Mesendoderm (in vitro differentiated cells): ENCODE results near the gene ELOVL5.

ENCODE experiments used
- DNase-seq: peaks from one replicate; pipeline ENCODE4 v3.0.0; 2013
- H2AK5ac ChIP-seq: 2 replicates; pipeline ENCODE4 v1.6.1; 2013; ENCODE audit warnings: low read length, inconsistent platforms
- H2BK120ac ChIP-seq: 2 replicates; pipeline ENCODE4 v1.6.1; 2013; ENCODE audit warnings: low read depth, mild to moderate bottlenecking, low read length, moderate library complexity, mixed read lengths
- H2BK15ac ChIP-seq: replicated peaks from 2 replicates; pipeline ENCODE4 v1.6.1; 2013; ENCODE audit warnings: low read depth, mild to moderate bottlenecking, moderate library complexity
- H2BK5ac ChIP-seq: 2 replicates; pipeline ENCODE4 v1.6.1; 2013; ENCODE audit warnings: low read length, inconsistent platforms
- H3K18ac ChIP-seq: 2 replicates; pipeline ENCODE4 v1.6.1; 2013; ENCODE audit warnings: mild to moderate bottlenecking, low read length, mixed read lengths
- H3K23ac ChIP-seq: one replicate; pipeline ENCODE4 v1.6.1; 2013; ENCODE audit warnings: low read length
- H3K27ac ChIP-seq: 2 replicates; pipeline ENCODE4 v1.5.1; 2013; ENCODE audit warnings: low read depth, mild to moderate bottlenecking, inconsistent platforms, low read length, moderate library complexity
- H3K27me3 ChIP-seq: 2 replicates; pipeline ENCODE4 v1.6.1; 2013; ENCODE audit warnings: low read length, control low read depth, mild to moderate bottlenecking, inconsistent platforms; ENCODE audit not compliant: insufficient read depth, poor library complexity
- H3K36me3 ChIP-seq: 2 replicates; pipeline ENCODE4 v1.6.1; 2013; ENCODE audit warnings: low read length, inconsistent platforms; ENCODE audit not compliant: control insufficient read depth, insufficient read depth
- H3K4ac ChIP-seq: one replicate; pipeline ENCODE4 v1.6.1; 2013; ENCODE audit warnings: low read depth, mild to moderate bottlenecking, low read length, moderate library complexity
- H3K4me1 ChIP-seq: 2 replicates; pipeline ENCODE4 v1.6.1; 2013; ENCODE audit warnings: low read depth, low read length, inconsistent platforms; ENCODE audit not compliant: control insufficient read depth
- H3K4me2 ChIP-seq: 2 replicates; pipeline ENCODE4 v1.6.1; 2013; ENCODE audit warnings: low read length
- H3K4me3 ChIP-seq: 2 replicates; pipeline ENCODE4 v1.5.1; 2013; ENCODE audit warnings: mild to moderate bottlenecking, low read length
- H3K56ac ChIP-seq: one replicate; pipeline ENCODE4 v1.6.1; 2013; ENCODE audit warnings: low read length
- H3K79me1 ChIP-seq: 2 replicates; pipeline ENCODE4 v1.6.1; 2013; ENCODE audit warnings: low read length, inconsistent platforms
- H3K79me2 ChIP-seq: 2 replicates; pipeline ENCODE4 v1.6.1; 2013; ENCODE audit warnings: mild to moderate bottlenecking, low read length; ENCODE audit not compliant: control insufficient read depth, insufficient read depth
- H3K9ac ChIP-seq: 2 replicates; pipeline ENCODE4 v1.6.1; 2013; ENCODE audit warnings: low read length, inconsistent platforms
- H4K5ac ChIP-seq: one replicate; pipeline ENCODE4 v1.6.1; 2013; ENCODE audit warnings: low read length
- H4K8ac ChIP-seq: one replicate; pipeline ENCODE4 v1.6.1; 2013; ENCODE audit warnings: low read depth, mild to moderate bottlenecking, control low read depth, low read length, moderate library complexity
- WGBS: extraction: QIAGEN DNeasy Blood & Tissue Kit; methylation state at CpG from one replicate; pipeline ENCODE4 v1.1.7; 2013; ENCODE audit warnings: low lambda C conversion rate, missing lambda C conversion rate; ENCODE audit not compliant: insufficient coverage; ENCODE audit errors: extremely low coverage; 5-methylcytosine and 5-hydroxymethylcytosine counted together

Gene ELOVL5

DNA sequence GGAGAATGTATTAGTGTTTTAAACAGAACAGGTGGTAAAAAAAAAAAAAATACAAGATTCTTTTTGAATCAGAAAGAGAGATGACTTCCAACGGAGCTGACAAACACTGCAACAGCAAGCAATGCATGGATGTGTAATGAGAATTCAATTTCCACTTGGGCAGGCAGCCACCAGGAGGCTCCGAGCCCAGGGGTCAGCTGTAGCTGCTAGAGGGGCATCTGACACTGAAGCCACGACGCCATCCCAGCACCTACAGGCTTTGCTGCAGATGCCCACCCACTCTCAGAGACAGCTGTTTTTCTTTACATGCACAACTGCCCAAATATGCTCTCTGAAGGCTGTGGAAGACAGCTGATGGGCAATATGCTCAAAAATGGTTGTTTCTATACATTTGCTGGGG, 75.4 kb downstream of the ELOVL5 start:
- Histone ChIP-seq H2BK5ac (no peak overlapping the region), H3K36me3 (peaks cover 3% of the 10 kb centered on the region), H3K4ac (no peak overlapping the region), H2AK5ac (no peak overlapping the region), H3K4me2 (no peak overlapping the region), H3K18ac (no peak overlapping the region), H3K4me3 (no peak overlapping the region), H2BK15ac (no peak overlapping the region), H3K27ac (no peak overlapping the region), H3K4me1 (no peaks in the 10 kb centered on the region), H3K79me1 (no peaks in the 10 kb centered on the region), H3K9ac (no peak overlapping the region), H4K8ac (no peak overlapping the region), H3K56ac (no peak overlapping the region), H3K27me3 (no peaks in the 10 kb centered on the region), H4K5ac (no peak overlapping the region), H3K23ac (no peak overlapping the region), H2BK120ac (no peak overlapping the region), H3K79me2 (no peaks in the 10 kb centered on the region)
- no CpG with 5 or more reads among the region's 4 CpGs for WGBS
- DNase-seq = no peak

DNA sequence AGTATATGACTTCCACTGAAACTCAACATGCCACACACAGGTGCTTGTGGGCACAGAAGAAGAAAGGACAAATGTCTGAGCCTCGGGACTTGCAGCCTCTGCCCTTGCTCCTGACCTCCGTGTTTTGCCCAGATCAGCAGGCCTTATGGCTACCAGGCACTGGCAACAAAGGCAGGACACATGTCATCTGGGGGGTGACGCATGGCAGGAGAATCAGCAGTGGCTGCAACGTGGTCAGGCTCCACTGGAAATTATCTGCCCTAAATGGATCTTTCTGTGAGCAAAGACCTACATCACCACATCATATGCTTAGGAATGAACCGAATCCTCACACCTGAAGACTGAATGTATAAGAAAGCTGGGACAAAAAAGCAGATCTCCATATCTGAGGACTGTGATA, 78.9 kb downstream of the ELOVL5 start:
- H3K4me3 ChIP-seq = no peak overlapping the region
- no peak overlapping the region for H3K4me2 ChIP-seq
- H3K23ac ChIP-seq = no peak overlapping the region
- DNase-seq = no peak
- peaks cover 3% of the 10 kb centered on the region for H3K36me3 ChIP-seq
- H3K4ac ChIP-seq = no peak overlapping the region
- H2BK15ac ChIP-seq = no peak overlapping the region
- no peaks in the 10 kb centered on the region for H3K79me2 ChIP-seq
- H2BK120ac ChIP-seq = no peak overlapping the region
- no peaks in the 10 kb centered on the region for H3K4me1 ChIP-seq
- H3K79me1 ChIP-seq = no peaks in the 10 kb centered on the region
- no peak overlapping the region for H4K5ac ChIP-seq
- no peak overlapping the region for H3K56ac ChIP-seq
- H4K8ac ChIP-seq = no peak overlapping the region
- H2BK5ac ChIP-seq = no peak overlapping the region
- no peaks in the 10 kb centered on the region for H3K27me3 ChIP-seq
- H2AK5ac ChIP-seq = no peak overlapping the region
- no peak overlapping the region for H3K27ac ChIP-seq
- no peak overlapping the region for H3K9ac ChIP-seq
- no peak overlapping the region for H3K18ac ChIP-seq
- no CpG with 5 or more reads among the region's 5 CpGs for WGBS

DNA sequence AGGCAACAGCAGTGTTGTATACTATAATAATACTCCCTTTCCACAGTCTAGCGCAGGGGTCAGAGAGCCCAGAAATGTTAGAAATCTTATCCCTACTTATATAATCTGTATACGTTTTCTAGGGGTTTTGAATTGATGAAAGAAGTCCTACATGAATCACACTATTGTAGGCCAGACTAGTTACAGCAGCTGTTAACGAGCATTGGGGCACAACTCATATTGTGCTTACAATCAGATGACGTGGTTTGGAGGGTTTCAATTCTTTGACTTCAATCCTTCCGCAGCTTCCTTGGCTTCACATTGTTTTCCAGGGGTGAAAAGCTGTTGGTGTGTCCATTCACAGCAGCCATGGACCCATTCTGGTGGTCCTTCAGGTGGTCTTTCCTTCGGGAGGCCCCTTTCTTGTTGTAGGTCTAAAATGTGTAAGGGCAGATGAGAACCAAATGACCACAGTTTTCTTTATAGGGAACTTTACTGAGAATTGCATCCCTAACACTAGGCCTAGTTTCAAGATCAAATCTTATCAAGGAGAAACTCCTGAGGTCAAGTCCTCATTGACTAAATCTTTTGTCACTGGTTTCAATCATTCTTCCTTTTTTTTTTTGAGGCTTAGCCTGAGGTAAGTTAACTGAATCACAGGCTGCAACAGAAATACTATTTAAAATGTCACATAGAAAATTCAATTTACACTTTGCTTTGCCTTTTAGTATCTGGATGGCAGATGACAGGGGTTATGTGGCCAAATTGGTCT, 79.7 kb downstream of the ELOVL5 start:
- peaks cover 3% of the 10 kb centered on the region for H3K36me3 ChIP-seq
- H2AK5ac ChIP-seq = no peak overlapping the region
- H3K23ac ChIP-seq = no peak overlapping the region
- no peaks in the 10 kb centered on the region for H3K4me1 ChIP-seq
- H3K4me2 ChIP-seq = no peak overlapping the region
- no CpG with 5 or more reads among the region's 6 CpGs for WGBS
- no peaks in the 10 kb centered on the region for H3K79me2 ChIP-seq
- no peak overlapping the region for H3K18ac ChIP-seq
- H3K27ac ChIP-seq = no peak overlapping the region
- no peak overlapping the region for H4K5ac ChIP-seq
- H2BK120ac ChIP-seq = no peak overlapping the region
- H3K9ac ChIP-seq = no peak overlapping the region
- no peaks in the 10 kb centered on the region for H3K27me3 ChIP-seq
- no peak overlapping the region for H3K4ac ChIP-seq
- no peak overlapping the region for H3K56ac ChIP-seq
- H2BK15ac ChIP-seq = no peak overlapping the region
- no peaks in the 10 kb centered on the region for H3K79me1 ChIP-seq
- DNase-seq = no peak
- H3K4me3 ChIP-seq = no peak overlapping the region
- no peak overlapping the region for H4K8ac ChIP-seq
- no peak overlapping the region for H2BK5ac ChIP-seq

GRCh38 chr6:53266553-53267090, 82.1 kb downstream of the ELOVL5 start:
- Histone ChIP-seq H3K9ac (no peak overlapping the region), H2BK15ac (no peak overlapping the region), H3K18ac (no peak overlapping the region), H3K36me3 (peaks cover 2% of the 10 kb centered on the region), H4K5ac (no peak overlapping the region), H4K8ac (no peak overlapping the region), H3K4me2 (no peak overlapping the region), H3K79me2 (no peaks in the 10 kb centered on the region), H3K27me3 (no peaks in the 10 kb centered on the region), H3K4me3 (no peak overlapping the region), H3K23ac (no peak overlapping the region), H2BK5ac (no peak overlapping the region), H3K79me1 (no peaks in the 10 kb centered on the region), H3K4ac (no peak overlapping the region), H3K56ac (no peak overlapping the region), H2BK120ac (no peak overlapping the region), H3K4me1 (no peaks in the 10 kb centered on the region), H2AK5ac (no peak overlapping the region), H3K27ac (no peak overlapping the region)
- DNase-seq = no peak
- no CpG with 5 or more reads among the region's 4 CpGs for WGBS

- H2BK15ac ChIP-seq = no peak overlapping the region
- no CpG with 5 or more reads among the region's 5 CpGs for WGBS
- no peaks in the 10 kb centered on the region for H3K79me1 ChIP-seq
These were observed 83.7 kb downstream of the ELOVL5 start for GRCh38 chr6:53264915-53265607.

More at GRCh38 chr6:53264915-53265607, 83.7 kb downstream of the ELOVL5 start:
- Histone ChIP-seq H2AK5ac (no peak overlapping the region), H3K18ac (no peak overlapping the region), H3K4me3 (no peak overlapping the region), H3K79me2 (no peaks in the 10 kb centered on the region), H3K4me1 (no peaks in the 10 kb centered on the region), H2BK120ac (no peak overlapping the region), H4K5ac (no peak overlapping the region), H3K4ac (no peak overlapping the region), H3K27me3 (no peaks in the 10 kb centered on the region), H4K8ac (no peak overlapping the region), H3K56ac (no peak overlapping the region), H3K23ac (no peak overlapping the region), H3K9ac (no peak overlapping the region), H3K27ac (no peak overlapping the region), H3K36me3 (peaks cover 3% of the 10 kb centered on the region), H3K4me2 (no peak overlapping the region), H2BK5ac (no peak overlapping the region)
- no peak for DNase-seq
